Caco-2 (cell line): ENCODE results near the gene HLX. TPM values are rescaled to one million over a fixed set of nuclear protein-coding genes. Genes with fewer than 3 reads are reported as not detected.

Source experiments
- BruUV-seq: library from RNA; stranded (reverse); fragments of 400-500 nt; replicated peaks from 2 replicates; lab custom pipeline; 2021; lab: Mats Ljungman, UMichigan
- CTCF ChIA-PET: fragments of 300-600 bp; sonication (Branson Sonifier 250); formaldehyde crosslinking; loops from one replicate; lab custom pipeline; 2022; ENCODE audit warnings: antibody characterized with exemption; lab: Charles Lee
- POLR2A ChIA-PET: fragments of 300-600 bp; sonication (Branson Sonifier 250); formaldehyde crosslinking; loops from one replicate; lab custom pipeline; 2022; ENCODE audit warnings: antibody characterized with exemption; lab: Charles Lee
- DNase-seq, 2 experiments: peaks; one replicate each; pipeline versions ENCODE4 v3.0.0 to v3.0.0-alpha.2; 2020 to 2022
- H3K27me3 ChIP-seq: replicated peaks from 2 replicates; pipeline ENCODE4 v1.6.0; 2011; ENCODE audit warnings: low read length; ENCODE audit not compliant: control insufficient read depth, insufficient read depth
- H3K36me3 ChIP-seq: 2 replicates; pipeline ENCODE4 v1.5.1; 2011; ENCODE audit warnings: low read length; ENCODE audit not compliant: control insufficient read depth, insufficient read depth
- H3K4me1 ChIP-seq: fragments of 250-450 bp; sonication (Bioruptor Pico); 2 replicates; pipeline ENCODE4 v1.5.1; 2020; ENCODE audit warnings: mild to moderate bottlenecking
- H3K4me3 ChIP-seq: 2 replicates; pipeline ENCODE4 v1.5.1; 2011; ENCODE audit warnings: low read depth, mild to moderate bottlenecking, control low read depth, low read length
- H3K9me3 ChIP-seq: fragments of 250-450 bp; sonication (Bioruptor Pico); 2 replicates; pipeline ENCODE4 v1.5.1; 2020; ENCODE audit warnings: mild to moderate bottlenecking, moderate library complexity
- H3K27ac Mint-ChIP-seq: one replicate; pipeline ENCODE4 v1.8.0; 2022; ENCODE audit warnings: mixed read lengths; ENCODE audit not compliant: unreplicated experiment
- H3K27me3 Mint-ChIP-seq: one replicate; pipeline ENCODE4 v1.8.0; 2022; ENCODE audit warnings: mixed read lengths; ENCODE audit not compliant: insufficient read depth, unreplicated experiment
- H3K36me3 Mint-ChIP-seq: one replicate; pipeline ENCODE4 v1.8.0; 2022; ENCODE audit warnings: mild to moderate bottlenecking, mixed read lengths; ENCODE audit not compliant: insufficient read depth, unreplicated experiment
- H3K4me1 Mint-ChIP-seq: one replicate; pipeline ENCODE4 v1.8.0; 2022; ENCODE audit warnings: low read depth, mixed read lengths; ENCODE audit not compliant: unreplicated experiment
- H3K4me3 Mint-ChIP-seq: one replicate; pipeline ENCODE4 v1.8.0; 2022; ENCODE audit warnings: mild to moderate bottlenecking, moderate library complexity, mixed read lengths; ENCODE audit not compliant: unreplicated experiment
- H3K9me3 Mint-ChIP-seq: one replicate; pipeline ENCODE4 v1.8.0; 2022; ENCODE audit warnings: mixed read lengths; ENCODE audit not compliant: unreplicated experiment
- intact Hi-C: fragments of 100-400 bp; cut with micrococcal nuclease; formaldehyde crosslinking; loops from one replicate; pipeline ENCODE4 v1.10.0; 2022; ENCODE audit not compliant: unreplicated experiment
- total RNA-seq: library from RNA; stranded (reverse); gene quantifications from 2 replicates; pipeline ENCODE4 v1.2.3, GENCODE V29; 2022
- TF ChIP-seq, protein P1 (sequence below), 2 experiments: fragments of 200-600 bp in 1 of 2; IDR thresholded peaks; 1 replicate in 1 of 2; 2 replicates in 1 of 2; pipeline versions ENCODE4 v1.5.1 to v1.8.0; 2011 to 2022; ENCODE audit warnings: antibody characterized with exemption in 1 of 2, control low read depth in 1 of 2, inconsistent platforms in 1 of 2, low read depth in 1 of 2, low read length in 1 of 2, mild to moderate bottlenecking in 1 of 2, moderate library complexity in 1 of 2; ENCODE audit not compliant: insufficient read depth in 1 of 2, severe bottlenecking in 1 of 2, unreplicated experiment in 1 of 2

The HLX gene
- total RNA-seq, 1 experiment from 2014 or later: not detected

DNA sequence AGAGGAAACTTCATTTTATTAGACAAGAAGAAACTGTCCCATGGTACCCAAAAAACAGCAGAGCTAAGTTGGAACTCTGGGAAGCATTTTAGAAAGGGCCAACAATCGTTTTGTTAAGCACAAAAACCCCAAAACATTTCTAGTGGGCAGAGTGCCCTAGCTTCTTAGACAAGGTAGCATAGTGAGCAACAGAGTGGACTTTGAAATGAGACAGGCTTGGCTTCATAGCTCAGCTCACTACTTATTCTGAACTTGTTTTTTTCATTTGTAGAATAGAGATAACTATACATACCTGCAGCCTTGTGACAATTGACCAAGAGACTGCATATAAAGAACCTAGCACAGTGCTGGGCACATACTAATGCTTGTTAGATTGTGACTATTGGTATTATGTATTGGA, 50.1 kb downstream of the HLX start:
- H3K36me3 ChIP-seq: no peaks in the 10 kb centered on the region
- no peak overlapping the region for H3K4me3 ChIP-seq
- no peaks in the 10 kb centered on the region for H3K4me1 ChIP-seq
- ChIA-PET POLR2A (no interaction called here), CTCF (no interaction called here)
- H3K27me3 Mint-ChIP-seq: peaks cover 3% of the 10 kb centered on the region
- H3K27me3 ChIP-seq: no peaks in the 10 kb centered on the region
- H3K36me3 Mint-ChIP-seq: no peaks in the 10 kb centered on the region
- DNase-seq: no peak
- no peaks in the 10 kb centered on the region for H3K4me1 Mint-ChIP-seq
- no TSS peak for BruUV-seq
- no peaks in the 10 kb centered on the region for H3K9me3 Mint-ChIP-seq
- no peaks in the 10 kb centered on the region for H3K9me3 ChIP-seq
- TF ChIP-seq, protein P1, sequence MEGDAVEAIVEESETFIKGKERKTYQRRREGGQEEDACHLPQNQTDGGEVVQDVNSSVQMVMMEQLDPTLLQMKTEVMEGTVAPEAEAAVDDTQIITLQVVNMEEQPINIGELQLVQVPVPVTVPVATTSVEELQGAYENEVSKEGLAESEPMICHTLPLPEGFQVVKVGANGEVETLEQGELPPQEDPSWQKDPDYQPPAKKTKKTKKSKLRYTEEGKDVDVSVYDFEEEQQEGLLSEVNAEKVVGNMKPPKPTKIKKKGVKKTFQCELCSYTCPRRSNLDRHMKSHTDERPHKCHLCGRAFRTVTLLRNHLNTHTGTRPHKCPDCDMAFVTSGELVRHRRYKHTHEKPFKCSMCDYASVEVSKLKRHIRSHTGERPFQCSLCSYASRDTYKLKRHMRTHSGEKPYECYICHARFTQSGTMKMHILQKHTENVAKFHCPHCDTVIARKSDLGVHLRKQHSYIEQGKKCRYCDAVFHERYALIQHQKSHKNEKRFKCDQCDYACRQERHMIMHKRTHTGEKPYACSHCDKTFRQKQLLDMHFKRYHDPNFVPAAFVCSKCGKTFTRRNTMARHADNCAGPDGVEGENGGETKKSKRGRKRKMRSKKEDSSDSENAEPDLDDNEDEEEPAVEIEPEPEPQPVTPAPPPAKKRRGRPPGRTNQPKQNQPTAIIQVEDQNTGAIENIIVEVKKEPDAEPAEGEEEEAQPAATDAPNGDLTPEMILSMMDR (IDR thresholded peaks at IDR 0.05; ENCODE audit: insufficient read depth in 1 of 2, low read depth in 1 of 2, low read length in 1 of 2, severe bottlenecking in 1 of 2, unreplicated experiment in 1 of 2): no peak
- H3K4me3 Mint-ChIP-seq: no peak overlapping the region
- intact Hi-C loops: no loop called here
- H3K27ac Mint-ChIP-seq: no peak overlapping the region

Other genes starting within 250 kb of the HLX start
- gene C1orf115, start 189.1 kb upstream of the HLX start, total RNA-seq: 26.5 and 33.9 TPM in 2 replicates
- gene MTARC2, start 131.1 kb upstream of the HLX start, total RNA-seq: 15.8 and 16.5 TPM in 2 replicates
- 88.7 and 93.0 TPM in 2 replicates for gene MTARC1, start 92.5 kb upstream of the HLX start, total RNA-seq